OCI-LY1 (cell line): Measurements from ENCODE around the gene TMEM255A.

Experiments used
- EZH2 ChIP-seq: fragments of 200-600 bp; sonication (generic), shearing (Covaris generic); IDR thresholded peaks from 2 replicates; pipeline ENCODE4 v1.8.0; 2017; ENCODE audit warnings: borderline replicate concordance, mixed run types, mild to moderate bottlenecking, antibody characterized with exemption, low read length, moderate library complexity, mixed read lengths
- TF ChIP-seq, protein P1 (sequence below): fragments of 200-600 bp; sonication (generic), shearing (Covaris generic); IDR thresholded peaks from 2 replicates; pipeline ENCODE4 v1.5.1; 2017; ENCODE audit warnings: mild to moderate bottlenecking, antibody characterized with exemption, low read length, moderate library complexity, mixed read lengths

DNA sequence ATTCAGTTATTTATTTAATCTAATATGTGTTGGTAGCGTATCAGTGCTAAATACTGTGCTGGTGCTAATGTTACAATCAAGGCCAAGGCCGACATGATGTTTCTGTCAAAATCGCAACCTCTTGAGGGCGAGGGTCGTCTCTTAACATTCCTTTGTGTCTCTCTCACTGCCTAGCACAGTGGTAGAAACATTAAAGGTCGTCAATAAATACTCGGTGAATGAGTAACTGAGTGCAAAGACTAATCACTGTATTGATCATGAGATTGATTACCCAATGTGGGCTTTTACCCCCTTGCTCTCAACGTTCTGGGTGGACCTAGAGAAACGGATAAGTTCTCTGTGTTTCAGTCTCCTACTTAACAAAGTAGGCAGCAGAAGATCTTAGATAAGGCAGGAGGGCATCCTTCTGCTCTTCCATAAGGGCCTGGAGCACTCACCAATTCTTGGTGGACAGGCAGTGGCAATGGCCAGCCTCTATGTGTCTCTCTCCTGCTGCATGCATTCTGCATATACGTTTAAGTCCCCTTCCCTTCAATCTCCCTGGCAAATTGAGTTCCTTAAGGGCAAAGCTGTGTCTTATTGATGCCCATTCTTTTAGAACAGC, 30.1 kb downstream of the TMEM255A start:
- TF ChIP-seq, protein P1, sequence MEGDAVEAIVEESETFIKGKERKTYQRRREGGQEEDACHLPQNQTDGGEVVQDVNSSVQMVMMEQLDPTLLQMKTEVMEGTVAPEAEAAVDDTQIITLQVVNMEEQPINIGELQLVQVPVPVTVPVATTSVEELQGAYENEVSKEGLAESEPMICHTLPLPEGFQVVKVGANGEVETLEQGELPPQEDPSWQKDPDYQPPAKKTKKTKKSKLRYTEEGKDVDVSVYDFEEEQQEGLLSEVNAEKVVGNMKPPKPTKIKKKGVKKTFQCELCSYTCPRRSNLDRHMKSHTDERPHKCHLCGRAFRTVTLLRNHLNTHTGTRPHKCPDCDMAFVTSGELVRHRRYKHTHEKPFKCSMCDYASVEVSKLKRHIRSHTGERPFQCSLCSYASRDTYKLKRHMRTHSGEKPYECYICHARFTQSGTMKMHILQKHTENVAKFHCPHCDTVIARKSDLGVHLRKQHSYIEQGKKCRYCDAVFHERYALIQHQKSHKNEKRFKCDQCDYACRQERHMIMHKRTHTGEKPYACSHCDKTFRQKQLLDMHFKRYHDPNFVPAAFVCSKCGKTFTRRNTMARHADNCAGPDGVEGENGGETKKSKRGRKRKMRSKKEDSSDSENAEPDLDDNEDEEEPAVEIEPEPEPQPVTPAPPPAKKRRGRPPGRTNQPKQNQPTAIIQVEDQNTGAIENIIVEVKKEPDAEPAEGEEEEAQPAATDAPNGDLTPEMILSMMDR, result no peak
- no peak for TF ChIP-seq EZH2
